ENCODE measurements around the gene CD74. TPM values are rescaled to one million over a fixed set of nuclear protein-coding genes. Genes with fewer than 3 reads are reported as not detected.

The CD74 gene
- total RNA-seq, 4 donors from 2014 or later: 118 to 1,231 (median 675) TPM

- Histone ChIP-seq H3K27me3 (no peaks in the 10 kb centered on the region), H3K27ac (no peak overlapping the region), H3K36me3 (no peaks in the 10 kb centered on the region), H3K9me3 (no peaks in the 10 kb centered on the region), H3K4me1 (no peaks in the 10 kb centered on the region), H3K4me3 (no peak overlapping the region)
- intact Hi-C loops (cut with DNase I; ENCODE audit: low total_unique reads): no loop called here
- DNase-seq: no peak
- no peak for TF ChIP-seq POLR2A (IDR thresholded peaks at IDR 0.05)
- TF ChIP-seq CTCF (IDR thresholded peaks at IDR 0.05): no peak
Measured at GRCh38 chr5:150434464-150434863, 21.8 kb upstream of the CD74 start.

GRCh38 chr5:150431574-150431973 is 18.9 kb upstream of the CD74 start:
- TF ChIP-seq POLR2A (IDR thresholded peaks at IDR 0.05): no peak
- TF ChIP-seq CTCF (IDR thresholded peaks at IDR 0.05): no peak
- no peak for DNase-seq
- intact Hi-C loops (cut with DNase I; ENCODE audit: low total_unique reads): no loop called here

DNA sequence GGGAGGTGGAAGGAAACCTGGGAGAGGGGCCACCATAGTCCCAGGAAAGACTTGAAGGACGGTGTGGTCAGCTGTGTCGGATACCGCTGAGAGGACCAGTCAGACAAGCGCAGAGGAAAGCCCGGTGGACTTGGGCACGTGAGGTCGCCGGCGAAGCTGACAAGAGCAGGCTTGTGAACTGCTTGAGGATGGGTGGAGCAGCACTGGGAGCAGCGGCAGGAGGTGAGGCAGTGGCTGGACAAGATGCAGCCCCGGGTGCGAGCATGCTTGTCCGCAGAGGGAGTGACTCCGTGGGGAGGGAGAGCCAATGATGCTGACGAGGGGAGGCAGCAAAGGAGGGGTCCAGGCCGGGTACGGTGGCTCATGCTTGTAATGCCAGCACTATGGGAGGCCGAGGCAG is 18.3 kb upstream of the CD74 start:
- Histone ChIP-seq H3K27me3 (no peaks in the 10 kb centered on the region), H3K27ac (no peak overlapping the region), H3K4me1 (no peaks in the 10 kb centered on the region), H3K9me3 (no peaks in the 10 kb centered on the region), H3K36me3 (no peaks in the 10 kb centered on the region), H3K4me3 (no peak overlapping the region)
- no peak for DNase-seq
- no peak for TF ChIP-seq CTCF (IDR thresholded peaks at IDR 0.05)
- TF ChIP-seq POLR2A (IDR thresholded peaks at IDR 0.05): no peak
- intact Hi-C loops (cut with DNase I; ENCODE audit: low total_unique reads): no loop called here

More at GRCh38 chr5:150431574-150431973, 18.9 kb upstream of the CD74 start:
- H3K36me3 ChIP-seq: no peaks in the 10 kb centered on the region
- H3K9me3 ChIP-seq: no peaks in the 10 kb centered on the region
- no peak overlapping the region for H3K27ac ChIP-seq
- H3K4me3 ChIP-seq: no peak overlapping the region
- H3K27me3 ChIP-seq: no peaks in the 10 kb centered on the region
- H3K4me1 ChIP-seq: no peaks in the 10 kb centered on the region

DNA sequence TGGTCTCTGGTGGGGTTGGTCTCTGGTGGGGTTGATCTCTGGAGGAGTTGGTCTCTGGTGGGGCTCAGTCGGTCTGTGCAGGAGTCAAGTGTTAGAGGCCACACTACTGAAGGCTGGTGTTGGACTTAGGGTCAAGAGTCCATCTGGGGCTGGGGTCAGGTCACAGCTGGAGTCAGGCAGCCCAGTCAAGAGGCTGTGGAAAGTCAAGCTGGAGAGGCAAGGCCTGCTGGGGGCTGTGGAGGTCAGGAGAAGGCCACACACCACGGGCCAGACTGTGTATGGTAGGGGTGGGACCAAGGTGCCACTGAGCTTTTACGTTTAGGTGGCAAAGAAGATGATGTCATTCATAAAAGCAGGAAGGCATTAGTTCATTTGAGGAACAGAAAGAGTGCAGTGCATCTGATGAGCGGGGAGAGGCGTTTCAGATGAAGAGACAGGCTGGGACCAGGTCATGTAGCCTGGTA is 16.7 kb upstream of the CD74 start:
- intact Hi-C loops (cut with DNase I; ENCODE audit: low total_unique reads): no loop called here

GRCh38 chr5:150428978-150429377 is 16.3 kb upstream of the CD74 start:
- no peaks in the 10 kb centered on the region for H3K9me3 ChIP-seq
- peak overlapping the region in 1 of 2 donors; percentile 36 for H3K27ac ChIP-seq
- no peak for DNase-seq
- TF ChIP-seq CTCF (IDR thresholded peaks at IDR 0.05) (no peak), POLR2A (IDR thresholded peaks at IDR 0.05) (no peak)
- H3K4me3 ChIP-seq: no peak overlapping the region
- H3K36me3 ChIP-seq: no peaks in the 10 kb centered on the region
- intact Hi-C loops (cut with DNase I; ENCODE audit: low total_unique reads): no loop called here
- no peaks in the 10 kb centered on the region for H3K27me3 ChIP-seq
- no peaks in the 10 kb centered on the region for H3K4me1 ChIP-seq

More for the DNA sequence above, 16.7 kb upstream of the CD74 start:
- H3K36me3 ChIP-seq: no peaks in the 10 kb centered on the region
- DNase-seq: no peak
- no peak overlapping the region for H3K4me3 ChIP-seq
- H3K27me3 ChIP-seq: no peaks in the 10 kb centered on the region
- H3K9me3 ChIP-seq: no peaks in the 10 kb centered on the region
- H3K27ac ChIP-seq: no peak overlapping the region
- H3K4me1 ChIP-seq: no peaks in the 10 kb centered on the region
- no peak for TF ChIP-seq CTCF (IDR thresholded peaks at IDR 0.05)
- TF ChIP-seq POLR2A (IDR thresholded peaks at IDR 0.05): no peak

Data from uterus (tissue), 4 donors.